ENCODE results near the gene IL20RB.

Gene IL20RB

GRCh38 chr3:136937851-136938250, 19.9 kb upstream of the IL20RB start:
- TF ChIP-seq ZNF394 (tag by site-specific recombination; IDR thresholded peaks at IDR 0.05; ENCODE audit: borderline replicate concordance), result no peak
- TF ChIP-seq ZNF596 (tag by site-specific recombination; IDR thresholded peaks at IDR 0.05), result no peak
- no peak for TF ChIP-seq KLF17 (tag by site-specific recombination; IDR thresholded peaks at IDR 0.05)
- no peak for TF ChIP-seq ZNF600 (tag by site-specific recombination; IDR thresholded peaks at IDR 0.05)
- no peak for TF ChIP-seq ZNF18 (tag by site-specific recombination; IDR thresholded peaks at IDR 0.05)
- no peak for TF ChIP-seq OSR2 (tag by site-specific recombination; IDR thresholded peaks at IDR 0.05)
- Histone ChIP-seq H3K36me3 (ENCODE audit: control insufficient read depth in 2 of 2, insufficient read depth in 1 of 2, low read length in 2 of 2) (peaks cover 0 to 4% of the 10 kb centered on the region in 2 experiments; a peak in 1 of 3 replicates), H3K4me3 (ENCODE audit: low read depth, low read length) (no peak overlapping the region), H3K9me3 (ENCODE audit: control insufficient read depth, insufficient read depth, low read depth, low read length) (no peaks in the 10 kb centered on the region), H3K27ac (ENCODE audit: extremely low read depth, low read depth, low read length) (no peak overlapping the region), H3K4me1 (ENCODE audit: control insufficient read depth, insufficient read depth, low read length) (no peaks in the 10 kb centered on the region)
- CTCF ChIA-PET, result no interaction called here
- POLR2A ChIA-PET, result no interaction called here

- ChIA-PET POLR2A (no interaction called here), CTCF (no interaction called here)
- Histone ChIP-seq H3K4me3 (ENCODE audit: low read depth, low read length) (no peak overlapping the region), H3K27ac (ENCODE audit: extremely low read depth, low read depth, low read length) (no peak overlapping the region), H3K4me1 (ENCODE audit: control insufficient read depth, insufficient read depth, low read length) (no peaks in the 10 kb centered on the region), H3K36me3 (ENCODE audit: control insufficient read depth in 2 of 2, insufficient read depth in 1 of 2, low read length in 2 of 2) (peaks cover 0 to 4% of the 10 kb centered on the region in 2 experiments; a peak in 1 of 3 replicates), H3K9me3 (ENCODE audit: control insufficient read depth, insufficient read depth, low read depth, low read length) (no peaks in the 10 kb centered on the region)
- TF ChIP-seq ZSCAN16 (tag by site-specific recombination; IDR thresholded peaks at IDR 0.05) (no peak), ZNF704 (tag by site-specific recombination; IDR thresholded peaks at IDR 0.05) (no peak), PATZ1 (tag by site-specific recombination; IDR thresholded peaks at IDR 0.05) (no peak), ZNF23 (tag by site-specific recombination; IDR thresholded peaks at IDR 0.05; ENCODE audit: borderline replicate concordance) (no peak), KLF8 (tag by site-specific recombination; IDR thresholded peaks at IDR 0.05) (no peak), ZIC2 (tag by site-specific recombination; IDR thresholded peaks at IDR 0.05) (no peak), SP7 (tag by site-specific recombination; IDR thresholded peaks at IDR 0.05) (no peak), HIC1 (tag by site-specific recombination; IDR thresholded peaks at IDR 0.05) (no peak), AEBP2 (tag by site-specific recombination; IDR thresholded peaks at IDR 0.05; ENCODE audit: borderline replicate concordance) (no peak), KLF16 (tag by site-specific recombination; IDR thresholded peaks at IDR 0.05) (no peak), IKZF3 (tag by site-specific recombination; IDR thresholded peaks at IDR 0.05) (no peak), OSR2 (tag by site-specific recombination; IDR thresholded peaks at IDR 0.05) (no peak), ZNF426 (tag by site-specific recombination; IDR thresholded peaks at IDR 0.05) (no peak)
These were observed 19.4 kb upstream of the IL20RB start for GRCh38 chr3:136938334-136938733.

Data from HEK293 (cell line).